Rectal smooth muscle tissue (tissue), 1 donor: ENCODE measurements around the gene CACNA1G.

Experiments
- H3K27ac ChIP-seq: one replicate; pipeline ENCODE4 v1.7.0; 2013; ENCODE audit warnings: low read depth, low read length, inconsistent platforms
- H3K27me3 ChIP-seq: one replicate; pipeline ENCODE4 v1.7.0; 2013; ENCODE audit warnings: low read length; ENCODE audit not compliant: control insufficient read depth, insufficient read depth
- H3K36me3 ChIP-seq: one replicate; pipeline ENCODE4 v1.7.0; 2013; ENCODE audit warnings: low read length; ENCODE audit not compliant: control insufficient read depth, insufficient read depth
- H3K4me1 ChIP-seq: one replicate; pipeline ENCODE4 v1.7.0; 2013; ENCODE audit warnings: low read length; ENCODE audit not compliant: control insufficient read depth, insufficient read depth
- H3K4me3 ChIP-seq: one replicate; pipeline ENCODE4 v1.7.0; 2013; ENCODE audit warnings: low read length
- H3K9ac ChIP-seq: one replicate; pipeline ENCODE4 v1.7.0; 2013; ENCODE audit warnings: low read length

CACNA1G gene

GRCh38 chr17:50605429-50605828, 44.9 kb downstream of the CACNA1G start:
- Histone ChIP-seq H3K27me3 (no peaks in the 10 kb centered on the region), H3K9ac (no peak overlapping the region), H3K4me1 (peaks cover 6% of the 10 kb centered on the region), H3K36me3 (no peaks in the 10 kb centered on the region), H3K27ac (no peak overlapping the region), H3K4me3 (no peak overlapping the region)

- no peak overlapping the region for H3K27ac ChIP-seq
- H3K36me3 ChIP-seq: no peaks in the 10 kb centered on the region
- H3K4me1 ChIP-seq: peaks cover 6% of the 10 kb centered on the region
- no peak overlapping the region for H3K4me3 ChIP-seq
- no peak overlapping the region for H3K9ac ChIP-seq
- no peaks in the 10 kb centered on the region for H3K27me3 ChIP-seq
These were observed 47.1 kb downstream of the CACNA1G start for GRCh38 chr17:50607522-50608175.

DNA sequence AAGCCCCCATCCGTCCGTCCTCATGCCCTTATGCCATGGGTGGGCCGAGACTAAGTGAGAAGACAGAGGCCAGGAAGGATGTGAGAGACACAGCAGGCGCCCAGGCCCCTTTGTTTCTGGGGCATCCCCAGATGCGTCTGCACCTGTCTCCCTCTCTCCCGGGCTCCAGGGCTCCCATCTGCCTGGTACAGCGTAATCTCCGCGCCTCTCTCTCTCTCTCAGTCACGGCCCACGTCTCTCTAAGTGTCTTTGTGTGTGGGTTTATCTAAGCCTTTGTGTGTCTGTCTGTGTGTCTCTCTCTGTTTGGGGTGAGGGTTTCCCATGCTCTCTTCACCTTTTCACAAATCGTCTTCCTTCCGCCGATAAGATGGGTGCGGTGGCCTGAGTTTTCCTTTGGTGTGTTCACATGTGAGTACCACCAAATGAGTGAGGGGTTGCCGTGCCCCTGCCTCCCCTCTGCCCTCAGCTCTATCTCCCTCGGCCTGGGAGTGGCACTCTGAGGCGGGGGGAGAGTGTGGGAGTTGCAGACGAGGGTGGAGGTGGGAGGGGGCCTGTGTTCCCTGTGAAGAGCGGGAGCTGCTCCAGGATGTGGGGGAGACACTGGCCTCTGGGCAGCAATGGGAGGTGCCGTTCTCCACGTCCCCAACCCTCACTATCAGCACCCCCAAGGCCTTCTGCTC, 48.3 kb downstream of the CACNA1G start:
- no peaks in the 10 kb centered on the region for H3K36me3 ChIP-seq
- no peaks in the 10 kb centered on the region for H3K27me3 ChIP-seq
- H3K9ac ChIP-seq: no peak overlapping the region
- H3K27ac ChIP-seq: no peak overlapping the region
- no peak overlapping the region for H3K4me3 ChIP-seq
- peaks cover 6% of the 10 kb centered on the region for H3K4me1 ChIP-seq

GRCh38 chr17:50609380-50610074, 49.0 kb downstream of the CACNA1G start:
- Histone ChIP-seq H3K9ac (no peak overlapping the region), H3K4me1 (peaks cover 4% of the 10 kb centered on the region), H3K36me3 (no peaks in the 10 kb centered on the region), H3K27ac (no peak overlapping the region), H3K27me3 (no peaks in the 10 kb centered on the region), H3K4me3 (no peak overlapping the region)

GRCh38 chr17:50611634-50612033, 51.1 kb downstream of the CACNA1G start:
- Histone ChIP-seq H3K27ac (no peak overlapping the region), H3K27me3 (no peaks in the 10 kb centered on the region), H3K9ac (no peak overlapping the region), H3K4me1 (no peaks in the 10 kb centered on the region), H3K36me3 (no peaks in the 10 kb centered on the region), H3K4me3 (no peak overlapping the region)

DNA sequence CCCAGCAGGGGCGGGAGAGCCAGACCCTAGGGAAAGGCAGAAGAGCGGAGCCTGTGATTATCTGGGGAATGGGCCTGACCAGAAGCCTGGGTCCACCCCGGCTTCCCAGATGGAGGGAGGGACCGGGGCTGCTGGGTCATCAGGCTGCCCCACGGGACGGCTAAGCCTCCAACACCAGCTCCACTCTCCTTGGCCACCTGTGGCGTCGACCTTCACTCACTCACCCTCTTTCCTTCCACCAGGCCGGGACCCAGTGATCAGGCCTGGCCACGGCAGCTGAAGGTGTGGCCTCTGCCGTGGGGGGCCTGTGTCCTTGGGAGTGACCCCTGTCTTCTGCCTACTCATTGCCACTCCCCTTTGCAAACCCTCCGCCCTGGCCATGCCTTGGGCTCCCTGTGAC, 51.8 kb downstream of the CACNA1G start:
- Histone ChIP-seq H3K9ac (no peak overlapping the region), H3K4me1 (no peaks in the 10 kb centered on the region), H3K27ac (no peak overlapping the region), H3K4me3 (no peak overlapping the region), H3K27me3 (no peaks in the 10 kb centered on the region), H3K36me3 (no peaks in the 10 kb centered on the region)

GRCh38 chr17:50613007-50613992, 52.8 kb downstream of the CACNA1G start:
- Histone ChIP-seq H3K9ac (no peak overlapping the region), H3K4me1 (no peaks in the 10 kb centered on the region), H3K27me3 (no peaks in the 10 kb centered on the region), H3K4me3 (no peak overlapping the region), H3K36me3 (no peaks in the 10 kb centered on the region), H3K27ac (no peak overlapping the region)

DNA sequence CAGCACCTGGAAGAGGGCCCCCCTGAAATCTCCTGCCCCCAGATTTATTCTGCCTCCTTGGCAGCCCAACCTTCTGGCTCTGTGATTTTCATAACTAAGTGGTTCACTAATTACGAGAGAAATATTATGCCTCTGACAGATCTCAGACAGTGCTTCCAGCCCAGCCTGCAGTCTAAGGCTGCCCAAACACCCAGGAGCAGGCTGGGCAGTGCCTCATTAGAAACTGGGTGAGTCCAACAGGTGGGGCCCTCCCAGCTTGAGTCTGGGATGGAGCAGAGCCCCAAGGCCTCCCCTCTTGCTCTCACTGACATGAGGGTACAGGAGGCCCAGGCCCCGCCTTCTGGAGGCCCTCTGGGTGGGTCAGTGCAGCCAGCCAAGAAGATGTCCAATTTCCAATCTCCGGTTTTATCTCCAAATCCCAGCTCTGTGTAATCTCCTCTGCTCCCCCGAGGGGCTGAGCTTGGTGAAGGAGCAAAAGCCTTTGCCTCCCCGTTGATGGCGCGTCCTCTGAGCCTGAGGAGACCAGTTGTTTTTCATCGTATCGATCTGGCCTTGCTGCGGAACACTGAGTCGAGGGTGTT, 54.0 kb downstream of the CACNA1G start:
- Histone ChIP-seq H3K27me3 (no peaks in the 10 kb centered on the region), H3K9ac (no peak overlapping the region), H3K36me3 (no peaks in the 10 kb centered on the region), H3K4me1 (no peaks in the 10 kb centered on the region), H3K27ac (no peak overlapping the region), H3K4me3 (no peak overlapping the region)

DNA sequence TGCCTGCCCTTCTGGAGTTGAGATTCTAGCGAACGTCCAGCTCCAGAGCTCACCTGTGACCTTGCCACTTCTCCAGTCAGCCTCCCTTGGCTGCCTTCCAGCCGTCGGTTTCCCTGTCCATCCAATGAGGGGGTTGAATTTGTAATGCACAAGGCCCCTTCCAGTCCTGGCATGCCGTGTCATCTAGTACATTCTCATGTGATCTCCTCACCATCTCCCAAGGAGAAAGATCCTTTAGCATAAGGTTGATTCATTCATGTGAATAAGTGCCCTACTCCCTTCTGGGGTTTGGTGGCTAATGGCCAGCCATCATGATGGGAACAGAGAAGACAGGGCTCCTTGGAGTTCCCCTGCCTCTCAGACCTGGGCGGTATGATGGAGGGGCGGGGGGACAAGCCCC, 55.3 kb downstream of the CACNA1G start:
- no peaks in the 10 kb centered on the region for H3K27me3 ChIP-seq
- no peaks in the 10 kb centered on the region for H3K4me1 ChIP-seq
- H3K27ac ChIP-seq: no peak overlapping the region
- H3K36me3 ChIP-seq: no peaks in the 10 kb centered on the region
- H3K4me3 ChIP-seq: no peak overlapping the region
- H3K9ac ChIP-seq: no peak overlapping the region

DNA sequence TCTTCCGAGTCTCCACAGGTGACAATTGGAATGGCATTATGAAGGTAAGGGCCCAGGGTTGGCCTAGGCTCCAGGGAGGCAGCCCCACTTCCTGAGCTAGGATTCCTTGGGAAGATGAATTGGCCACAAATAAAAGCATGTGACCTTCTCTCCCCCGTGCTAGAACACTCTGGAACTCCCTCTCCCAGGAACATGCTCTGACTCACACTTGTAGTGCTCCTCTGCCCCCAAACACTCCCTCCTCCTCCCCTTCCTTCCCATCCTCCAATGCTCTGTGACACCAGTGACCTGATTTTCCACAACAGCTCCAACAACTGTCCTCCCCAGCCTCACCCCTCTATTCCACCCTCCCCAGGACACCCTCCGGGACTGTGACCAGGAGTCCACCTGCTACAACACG, 57.8 kb downstream of the CACNA1G start:
- H3K27me3 ChIP-seq: no peaks in the 10 kb centered on the region
- no peak overlapping the region for H3K9ac ChIP-seq
- H3K27ac ChIP-seq: no peak overlapping the region
- no peaks in the 10 kb centered on the region for H3K36me3 ChIP-seq
- H3K4me1 ChIP-seq: no peaks in the 10 kb centered on the region
- H3K4me3 ChIP-seq: no peak overlapping the region

DNA sequence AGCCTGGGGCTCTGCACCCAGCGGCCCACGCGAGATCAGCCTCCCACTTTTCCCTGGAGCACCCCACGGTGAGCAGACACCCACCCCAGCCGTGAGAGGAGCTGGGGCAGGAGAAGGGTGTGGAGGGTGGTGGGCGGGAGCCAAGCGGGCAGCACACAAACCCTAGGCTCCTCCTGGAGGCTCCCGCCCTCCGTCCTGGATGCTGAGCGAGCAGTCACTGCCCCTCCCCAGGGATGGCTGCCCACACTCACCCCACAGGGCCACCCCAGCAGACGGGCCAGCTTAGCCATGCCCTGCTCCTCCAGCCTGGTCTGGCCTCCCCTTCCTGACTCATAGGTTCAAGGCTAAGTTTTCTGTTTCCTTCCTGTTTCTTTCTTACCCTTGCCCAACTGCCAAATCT, 58.4 kb downstream of the CACNA1G start:
- no peak overlapping the region for H3K4me3 ChIP-seq

GRCh38 chr17:50619489-50619888, 59.0 kb downstream of the CACNA1G start:
- Histone ChIP-seq H3K4me3 (no peak overlapping the region), H3K27me3 (no peaks in the 10 kb centered on the region), H3K36me3 (no peaks in the 10 kb centered on the region)

More for the DNA sequence above, 58.4 kb downstream of the CACNA1G start:
- Histone ChIP-seq H3K27me3 (no peaks in the 10 kb centered on the region), H3K36me3 (no peaks in the 10 kb centered on the region), H3K9ac (no peak overlapping the region), H3K27ac (no peak overlapping the region), H3K4me1 (no peaks in the 10 kb centered on the region)

More at GRCh38 chr17:50619489-50619888, 59.0 kb downstream of the CACNA1G start:
- H3K9ac ChIP-seq: no peak overlapping the region
- H3K27ac ChIP-seq: no peak overlapping the region
- no peaks in the 10 kb centered on the region for H3K4me1 ChIP-seq
